Measurements from ENCODE around the gene ZACN.

Gene ZACN

GRCh38 chr17:76083536-76084182 lies 4.7 kb downstream of the ZACN start:
- no peak for DNase-seq

- DNase-seq: no peak
Measured at GRCh38 chr17:76085066-76085730, 6.2 kb downstream of the ZACN start.

GRCh38 chr17:76085731-76086366 lies 6.9 kb downstream of the ZACN start:
- DNase-seq: no peak

- no peak for DNase-seq
Measured at GRCh38 chr17:76086384-76086783, 7.4 kb downstream of the ZACN start.

GRCh38 chr17:76087531-76087930 lies 8.5 kb downstream of the ZACN start:
- DNase-seq: no peak

- no peak for DNase-seq
Measured at GRCh38 chr17:76088041-76088867, 9.3 kb downstream of the ZACN start.

- no peak for DNase-seq
Measured at GRCh38 chr17:76088868-76089576, 10.0 kb downstream of the ZACN start.

GRCh38 chr17:76089680-76090516 lies 10.9 kb downstream of the ZACN start:
- no peak for DNase-seq

- DNase-seq: no peak
Measured at GRCh38 chr17:76090517-76091129, 11.6 kb downstream of the ZACN start.

GRCh38 chr17:76091526-76092286 lies 12.7 kb downstream of the ZACN start:
- no peak for DNase-seq

GRCh38 chr17:76092526-76093413 lies 13.8 kb downstream of the ZACN start:
- DNase-seq: no peak

- DNase-seq: no peak
Measured at GRCh38 chr17:76094046-76094445, 15.1 kb downstream of the ZACN start.

GRCh38 chr17:76095943-76096342 lies 17.0 kb downstream of the ZACN start:
- DNase-seq: no peak

GRCh38 chr17:76097716-76098295 lies 18.8 kb downstream of the ZACN start:
- no peak for DNase-seq

GRCh38 chr17:76102944-76103273 lies 23.9 kb downstream of the ZACN start:
- no peak for DNase-seq

GRCh38 chr17:76103274-76104139 lies 24.5 kb downstream of the ZACN start, which contains the start of gene EXOC7:
Gene EXOC7, minus strand, starts transcription at chr17:76103787. Its CDS starts 95 bp downstream, at chr17:76103692.
- DNase-seq: peak; percentile 94

- DNase-seq: no peak
Measured at GRCh38 chr17:76104140-76104895, 25.3 kb downstream of the ZACN start.
